OCI-LY1 (cell line): ENCODE measurements around the gene AASS.

Source experiments
- H2AFZ ChIP-seq: fragments of 200-600 bp; sonication (generic), shearing (Covaris generic); 2 replicates; pipeline ENCODE4 v1.6.0; 2014; ENCODE audit warnings: antibody characterized with exemption, mild to moderate bottlenecking, low read length
- H3F3A ChIP-seq: fragments of 200-600 bp; sonication (generic), shearing (Covaris generic); 2 replicates; pipeline ENCODE4 v1.6.0; 2014; ENCODE audit warnings: mild to moderate bottlenecking, antibody characterized with exemption, low read length, moderate library complexity; ENCODE audit not compliant: insufficient read depth
- H3K27ac ChIP-seq: fragments of 200-600 bp; sonication (generic); 2 replicates; pipeline ENCODE4 v1.5.1; 2014; ENCODE audit warnings: low read length, mixed run types, mild to moderate bottlenecking, low read depth; ENCODE audit not compliant: poor library complexity, severe bottlenecking
- H3K27me3 ChIP-seq: fragments of 200-600 bp; sonication (generic); 2 replicates; pipeline ENCODE4 v1.6.0; 2014; ENCODE audit warnings: antibody characterized with exemption, mild to moderate bottlenecking, low read length, moderate library complexity; ENCODE audit not compliant: insufficient read depth
- H3K36me3 ChIP-seq: fragments of 200-600 bp; sonication (generic); 2 replicates; pipeline ENCODE4 v1.6.1; 2014; ENCODE audit warnings: mild to moderate bottlenecking, antibody characterized with exemption, low read length, moderate library complexity, mixed read lengths; ENCODE audit not compliant: insufficient read depth
- H3K4me1 ChIP-seq: fragments of 200-600 bp; sonication (generic); 2 replicates; pipeline ENCODE4 v1.5.1; 2014; ENCODE audit warnings: mild to moderate bottlenecking, low read length, moderate library complexity; ENCODE audit not compliant: insufficient read depth, severe bottlenecking
- H3K4me2 ChIP-seq: fragments of 200-600 bp; sonication (generic), shearing (Covaris generic); 2 replicates; pipeline ENCODE4 v1.6.1; 2014; ENCODE audit warnings: low read length
- H3K4me3 ChIP-seq: fragments of 200-600 bp; sonication (generic); 2 replicates; pipeline ENCODE4 v1.5.1; 2014; ENCODE audit warnings: low read length, low read depth, mild to moderate bottlenecking, mixed read lengths; ENCODE audit not compliant: poor library complexity, severe bottlenecking
- H3K79me2 ChIP-seq: fragments of 200-600 bp; shearing (Covaris generic); 2 replicates; pipeline ENCODE4 v1.6.1; 2016; ENCODE audit warnings: mixed run types, low read length, mixed read lengths; ENCODE audit not compliant: insufficient read depth
- H3K9ac ChIP-seq: fragments of 200-600 bp; sonication (generic), shearing (Covaris generic); 2 replicates; pipeline ENCODE4 v1.6.1; 2014; ENCODE audit warnings: mild to moderate bottlenecking, low read length, mixed read lengths
- H3K9me2 ChIP-seq: fragments of 200-600 bp; sonication (generic), shearing (Covaris generic); 2 replicates; pipeline ENCODE4 v1.6.1; 2014; ENCODE audit warnings: low read depth, mild to moderate bottlenecking, low read length, mixed read lengths
- H3K9me3 ChIP-seq: fragments of 200-600 bp; shearing (Covaris generic); 2 replicates; pipeline ENCODE4 v1.6.1; 2014; ENCODE audit warnings: low read length, mixed read lengths
- H4K20me1 ChIP-seq: fragments of 200-600 bp; sonication (generic), shearing (Covaris generic); 2 replicates; pipeline ENCODE4 v1.6.0; 2016; ENCODE audit warnings: mild to moderate bottlenecking, low read length; ENCODE audit not compliant: insufficient read depth
- CTCF ChIP-seq: fragments of 200-600 bp; sonication (generic), shearing (Covaris generic); IDR thresholded peaks from 2 replicates; pipeline ENCODE4 v1.5.1; 2017; ENCODE audit warnings: mild to moderate bottlenecking, antibody characterized with exemption, low read length, moderate library complexity, mixed read lengths
- EZH2 ChIP-seq: fragments of 200-600 bp; sonication (generic), shearing (Covaris generic); IDR thresholded peaks from 2 replicates; pipeline ENCODE4 v1.8.0; 2017; ENCODE audit warnings: borderline replicate concordance, mixed run types, mild to moderate bottlenecking, antibody characterized with exemption, low read length, moderate library complexity, mixed read lengths

Gene AASS

GRCh38 chr7:122140918-122141317, 3.1 kb downstream of the AASS start:
- TF ChIP-seq CTCF, result no peak
- TF ChIP-seq EZH2, result no peak
- H3K9me2 ChIP-seq, result no peaks in the 10 kb centered on the region
- no peaks in the 10 kb centered on the region for H3K9me3 ChIP-seq
- no peak overlapping the region for H3K9ac ChIP-seq
- no peak overlapping the region for H3K4me3 ChIP-seq
- no peaks in the 10 kb centered on the region for H4K20me1 ChIP-seq
- H3K27ac ChIP-seq, result no peak overlapping the region
- H3K36me3 ChIP-seq, result no peaks in the 10 kb centered on the region
- no peaks in the 10 kb centered on the region for H3K4me1 ChIP-seq
- no peaks in the 10 kb centered on the region for H3K27me3 ChIP-seq
- no peaks in the 10 kb centered on the region for H3K79me2 ChIP-seq
- H3K4me2 ChIP-seq, result no peak overlapping the region
- H2AFZ ChIP-seq, result no peak overlapping the region
- no peaks in the 10 kb centered on the region for H3F3A ChIP-seq

- Histone ChIP-seq H3K9ac (no peak overlapping the region), H3K27me3 (no peaks in the 10 kb centered on the region), H3K36me3 (no peaks in the 10 kb centered on the region), H3K4me3 (no peak overlapping the region), H3K4me1 (no peaks in the 10 kb centered on the region), H3K79me2 (no peaks in the 10 kb centered on the region), H3K9me3 (no peaks in the 10 kb centered on the region), H3K27ac (no peak overlapping the region), H2AFZ (no peak overlapping the region), H3K9me2 (no peaks in the 10 kb centered on the region), H3F3A (no peaks in the 10 kb centered on the region), H4K20me1 (no peaks in the 10 kb centered on the region), H3K4me2 (no peak overlapping the region)
- TF ChIP-seq CTCF (no peak), EZH2 (no peak)
Measured at GRCh38 chr7:122137251-122138077, 6.6 kb downstream of the AASS start.

GRCh38 chr7:122136639-122137245, 7.3 kb downstream of the AASS start:
- Histone ChIP-seq H3K9me3 (no peaks in the 10 kb centered on the region), H3K9ac (no peak overlapping the region), H3K9me2 (no peaks in the 10 kb centered on the region), H3K27ac (no peak overlapping the region), H2AFZ (no peak overlapping the region), H3K36me3 (no peaks in the 10 kb centered on the region), H3K79me2 (no peaks in the 10 kb centered on the region), H3K4me2 (no peak overlapping the region), H3F3A (no peaks in the 10 kb centered on the region), H3K4me3 (no peak overlapping the region), H3K4me1 (no peaks in the 10 kb centered on the region), H4K20me1 (no peaks in the 10 kb centered on the region), H3K27me3 (no peaks in the 10 kb centered on the region)
- TF ChIP-seq CTCF, result no peak
- TF ChIP-seq EZH2, result no peak
